ENCODE measurements around the gene SHANK1.
A peak's percentile ranks its signal among the peaks of the same experiment; 100 is the strongest.

The SHANK1 gene

DNA sequence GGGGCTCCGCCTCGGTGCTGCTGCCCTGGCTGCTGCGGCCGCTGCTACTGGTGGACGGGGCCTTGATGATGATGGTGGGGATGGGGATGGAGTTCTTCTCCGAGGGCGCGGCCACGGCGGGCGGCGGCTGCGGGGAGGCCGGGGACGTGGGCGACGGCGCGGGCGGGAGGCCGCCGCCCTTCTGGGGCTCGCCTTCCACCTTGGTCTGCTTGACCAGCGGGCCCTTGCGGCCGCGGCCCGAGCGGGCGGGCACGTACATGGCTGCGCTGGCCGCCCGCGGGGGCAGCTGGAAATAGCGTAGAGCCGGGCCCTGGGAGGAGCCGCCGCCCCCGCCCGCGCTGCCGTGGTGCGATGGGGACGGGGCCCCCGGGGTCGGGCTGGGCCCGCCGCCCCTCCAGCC is 51.2 kb downstream of the SHANK1 start:
- no peak overlapping the region for H3K4me3 ChIP-seq (ENCODE audit: low read length)
- TF ChIP-seq CTCF (conservative IDR thresholded peaks at IDR 0.05; ENCODE audit: low read depth, low read length), result no peak
- DNase-seq (ENCODE audit: low read depth), result no peak

- no peak for DNase-seq (ENCODE audit: low read depth)
- TF ChIP-seq CTCF (conservative IDR thresholded peaks at IDR 0.05; ENCODE audit: low read depth, low read length), result no peak
- no peak overlapping the region for H3K4me3 ChIP-seq (ENCODE audit: low read length)
Observed at GRCh38 chr19:50667759-50668231, 51.8 kb downstream of the SHANK1 start.

GRCh38 chr19:50667177-50667758 is 52.3 kb downstream of the SHANK1 start:
- DNase-seq (ENCODE audit: low read depth), result no peak
- H3K4me3 ChIP-seq (ENCODE audit: low read length), result no peak overlapping the region
- no peak for TF ChIP-seq CTCF (conservative IDR thresholded peaks at IDR 0.05; ENCODE audit: low read depth, low read length)

DNA sequence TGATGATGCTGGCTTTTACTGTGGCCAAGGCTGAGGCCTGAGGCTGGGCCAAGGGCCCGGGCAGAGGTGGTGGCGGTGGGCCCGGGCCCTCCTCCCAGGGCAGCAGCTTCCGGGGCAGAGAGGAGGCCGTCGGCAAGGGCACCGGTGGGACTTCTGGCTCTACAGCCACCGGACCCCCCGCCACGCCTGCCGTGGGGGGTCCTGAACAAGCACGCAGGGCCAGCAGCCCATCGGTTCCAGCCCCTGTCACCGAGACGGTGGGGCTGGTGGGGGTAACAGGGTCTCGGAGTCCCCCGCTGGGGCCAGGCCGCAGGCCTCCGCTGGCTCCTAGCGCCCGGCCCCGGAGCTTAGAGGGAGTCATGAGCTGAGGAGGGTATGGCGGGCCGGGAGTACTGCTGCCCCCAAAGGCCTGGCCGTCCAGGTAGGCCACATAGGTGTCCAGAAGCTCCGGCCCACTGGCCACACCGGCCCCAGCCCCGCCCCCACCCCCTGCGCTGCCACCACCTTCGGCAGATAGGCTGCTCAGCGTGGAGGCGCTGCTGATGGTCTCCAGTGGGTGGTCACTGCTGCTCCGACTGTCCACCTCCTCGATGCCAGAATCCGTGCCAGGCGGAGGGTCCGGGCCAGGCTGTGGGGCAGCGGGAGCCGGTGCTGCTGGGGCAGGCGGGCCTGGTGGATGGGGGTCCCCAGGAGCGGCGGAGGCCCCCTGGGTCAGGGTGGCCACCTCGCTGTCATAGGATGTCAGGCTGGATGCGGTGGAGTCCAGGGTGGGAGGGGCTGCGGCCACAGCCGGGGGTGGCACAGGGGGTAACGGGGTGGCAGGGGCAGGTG is 53.0 kb downstream of the SHANK1 start:
- DNase-seq (ENCODE audit: low read depth), result no peak
- no peak for TF ChIP-seq CTCF (conservative IDR thresholded peaks at IDR 0.05; ENCODE audit: low read depth, low read length)
- no peak overlapping the region for H3K4me3 ChIP-seq (ENCODE audit: low read length)

GRCh38 chr19:50664204-50664603 is 55.4 kb downstream of the SHANK1 start:
- H3K4me3 ChIP-seq (ENCODE audit: low read length), result no peak overlapping the region
- no peak for DNase-seq (ENCODE audit: low read depth)
- TF ChIP-seq CTCF (conservative IDR thresholded peaks at IDR 0.05; ENCODE audit: low read depth, low read length), result no peak

- H3K4me3 ChIP-seq (ENCODE audit: low read length), result no peak overlapping the region
- TF ChIP-seq CTCF (conservative IDR thresholded peaks at IDR 0.05; ENCODE audit: low read depth, low read length), result peak; percentile 19
- no peak for DNase-seq (ENCODE audit: low read depth)
Observed at GRCh38 chr19:50663482-50663790, 56.2 kb downstream of the SHANK1 start.

Data from retinal pigment epithelial cell (primary cell).